ENCODE data around the gene ARPIN. TPM values are rescaled to one million over a fixed set of nuclear protein-coding genes. Genes with fewer than 3 reads are reported as not detected.
"Not testable (repeated sequence)": the region's sequence is repeated elsewhere in the genome, so short reads cannot be mapped to it uniquely, and the experiment has no call there.

ARPIN gene
- total RNA-seq, 2 experiments from 2014 or later = not detected

DNA sequence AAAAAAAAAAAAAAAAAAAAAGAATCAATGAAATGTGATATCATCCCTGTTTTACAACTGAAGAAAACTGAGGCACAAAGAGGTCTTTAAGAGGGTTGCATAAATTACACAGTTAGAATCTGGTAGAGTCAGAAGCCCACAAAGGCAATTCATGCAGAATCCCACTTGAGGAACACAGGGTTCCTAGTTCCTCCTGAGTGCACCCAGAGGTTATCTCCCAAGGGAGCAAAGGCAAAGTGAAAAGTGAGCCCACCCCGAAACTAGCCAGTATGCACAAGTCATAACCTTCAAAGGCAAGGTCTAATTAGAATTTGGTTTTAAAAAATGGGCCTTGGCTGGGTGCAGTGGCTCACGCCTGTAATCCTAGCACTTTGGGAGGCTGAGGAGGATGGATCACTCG, 56.8 kb downstream of the ARPIN start:
- CTCF ChIA-PET = no interaction called here
- Mint-ChIP-seq H3K36me3 (ENCODE audit: low read depth) (peaks cover 13% of the 10 kb centered on the region), H3K4me1 (ENCODE audit: low read depth) (peaks cover 12% of the 10 kb centered on the region), H3K9me3 (ENCODE audit: insufficient read depth) (no peaks in the 10 kb centered on the region), H3K27me3 (ENCODE audit: low read depth) (no peaks in the 10 kb centered on the region), H3K27ac (no peak overlapping the region), H3K4me3 (no peak overlapping the region)
- DNase-seq = no peak
- no peak for ATAC-seq
- POLR2A ChIA-PET = no interaction called here

DNA sequence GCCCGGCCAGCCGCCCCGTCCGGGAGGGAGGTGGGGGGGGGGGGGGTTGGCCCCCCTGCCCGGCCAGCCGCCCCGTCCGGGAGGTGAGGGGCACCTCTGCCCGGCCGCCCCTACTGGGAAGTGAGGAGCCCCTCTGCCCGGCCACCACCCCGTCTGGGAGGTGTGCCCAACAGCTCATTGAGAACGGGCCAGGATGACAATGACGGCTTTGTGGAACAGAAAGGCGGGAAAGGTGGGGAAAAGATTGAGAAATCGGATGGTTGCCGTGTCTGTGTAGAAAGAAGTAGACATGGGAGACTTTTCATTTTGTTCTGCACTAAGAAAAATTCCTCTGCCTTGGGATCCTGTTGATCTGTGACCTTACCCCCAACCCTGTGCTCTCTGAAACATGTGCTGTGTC, 57.9 kb downstream of the ARPIN start:
- H3K4me1 Mint-ChIP-seq (ENCODE audit: low read depth); POLR2A ChIA-PET; H3K9me3 Mint-ChIP-seq (ENCODE audit: insufficient read depth): not testable (repeated sequence)

GRCh38 chr15:89852342-89852995, 60.3 kb downstream of the ARPIN start:
- Mint-ChIP-seq H3K27me3 (ENCODE audit: low read depth) (no peaks in the 10 kb centered on the region), H3K27ac (no peak overlapping the region), H3K4me1 (ENCODE audit: low read depth) (peaks cover 1% of the 10 kb centered on the region), H3K36me3 (ENCODE audit: low read depth) (peaks cover 23% of the 10 kb centered on the region), H3K9me3 (ENCODE audit: insufficient read depth) (no peaks in the 10 kb centered on the region), H3K4me3 (no peak overlapping the region)
- CTCF ChIA-PET = interaction anchor here (1.9 kb wide), 1 partner anchor 22 kb away, joined by 5 read pairs; no protein-coding TSS in a partner anchor
- POLR2A ChIA-PET = interaction anchor here (0.6 kb wide), 1 partner anchor 187 kb away, joined by 3 read pairs; no protein-coding TSS in a partner anchor
- ATAC-seq (no peak), DNase-seq (no peak)

More for the DNA sequence above, 57.9 kb downstream of the ARPIN start:
- CTCF ChIA-PET; H3K4me3 Mint-ChIP-seq; ATAC-seq; H3K27me3 Mint-ChIP-seq (ENCODE audit: low read depth); DNase-seq; H3K27ac Mint-ChIP-seq: not testable (repeated sequence)
- H3K36me3 Mint-ChIP-seq (ENCODE audit: low read depth) = peaks cover 16% of the 10 kb centered on the region

GRCh38 chr15:89851673-89852341, 60.9 kb downstream of the ARPIN start:
- no peak for ATAC-seq

GRCh38 chr15:89848970-89849292, 63.8 kb downstream of the ARPIN start:
- H3K4me3 Mint-ChIP-seq = no peak overlapping the region
- peaks cover 18% of the 10 kb centered on the region for H3K36me3 Mint-ChIP-seq (ENCODE audit: low read depth)
- H3K27ac Mint-ChIP-seq = no peak overlapping the region
- DNase-seq = no peak
- CTCF ChIA-PET = interaction anchor here (0.8 kb wide), 1 partner anchor 26 kb away, joined by 4 read pairs; no protein-coding TSS in a partner anchor
- no peaks in the 10 kb centered on the region for H3K27me3 Mint-ChIP-seq (ENCODE audit: low read depth)
- ATAC-seq = no peak
- H3K4me1 Mint-ChIP-seq (ENCODE audit: low read depth) = peaks cover 1% of the 10 kb centered on the region
- POLR2A ChIA-PET = no interaction called here
- no peaks in the 10 kb centered on the region for H3K9me3 Mint-ChIP-seq (ENCODE audit: insufficient read depth)

More at GRCh38 chr15:89851673-89852341, 60.9 kb downstream of the ARPIN start:
- H3K9me3 Mint-ChIP-seq (ENCODE audit: insufficient read depth) = no peaks in the 10 kb centered on the region
- DNase-seq = no peak
- ChIA-PET CTCF (interaction anchor here (1.9 kb wide), 1 partner anchor 23 kb away, joined by 5 read pairs; no protein-coding TSS in a partner anchor), POLR2A (no interaction called here)
- H3K4me1 Mint-ChIP-seq (ENCODE audit: low read depth) = peaks cover 1% of the 10 kb centered on the region
- no peaks in the 10 kb centered on the region for H3K27me3 Mint-ChIP-seq (ENCODE audit: low read depth)
- H3K27ac Mint-ChIP-seq = no peak overlapping the region
- H3K4me3 Mint-ChIP-seq = no peak overlapping the region
- peaks cover 22% of the 10 kb centered on the region for H3K36me3 Mint-ChIP-seq (ENCODE audit: low read depth)

GRCh38 chr15:89847101-89847500, 65.7 kb downstream of the ARPIN start:
- no peak overlapping the region for H3K4me3 Mint-ChIP-seq
- no peak overlapping the region for H3K27ac Mint-ChIP-seq
- CTCF ChIA-PET = interaction anchor here (1.4 kb wide), 1 partner anchor 28 kb away, joined by 4 read pairs; no protein-coding TSS in a partner anchor
- peaks cover 16% of the 10 kb centered on the region for H3K36me3 Mint-ChIP-seq (ENCODE audit: low read depth)
- no peaks in the 10 kb centered on the region for H3K27me3 Mint-ChIP-seq (ENCODE audit: low read depth)
- no peak for ATAC-seq
- no peaks in the 10 kb centered on the region for H3K9me3 Mint-ChIP-seq (ENCODE audit: insufficient read depth)
- H3K4me1 Mint-ChIP-seq (ENCODE audit: low read depth) = peaks cover 1% of the 10 kb centered on the region
- POLR2A ChIA-PET = no interaction called here
- no peak for DNase-seq

GRCh38 chr15:89845305-89845893, 67.4 kb downstream of the ARPIN start:
- Mint-ChIP-seq H3K4me1 (ENCODE audit: low read depth) (no peaks in the 10 kb centered on the region), H3K36me3 (ENCODE audit: low read depth) (peaks cover 11% of the 10 kb centered on the region), H3K4me3 (no peak overlapping the region), H3K27me3 (ENCODE audit: low read depth) (no peaks in the 10 kb centered on the region), H3K27ac (no peak overlapping the region), H3K9me3 (ENCODE audit: insufficient read depth) (no peaks in the 10 kb centered on the region)
- DNase-seq (no peak), ATAC-seq (no peak)
- ChIA-PET POLR2A (no interaction called here), CTCF (interaction anchor here (1.3 kb wide), 1 partner anchor 43 kb away, joined by 3 read pairs; no protein-coding TSS in a partner anchor)

Small RNAs within 50 kb of the gene (microRNA-seq; reads per million reads assigned to microRNA genes)
- gene MIR5009 (not detected), gene MIR5094 (not detected)

Other genes with a start within 250 kb of the ARPIN start
- not detected for gene PLIN1, start 233.6 kb downstream of the ARPIN start, total RNA-seq
- gene PEX11A, start 222.2 kb downstream of the ARPIN start, total RNA-seq = 1 to 10 TPM; 1.4 to 1.8 TPM
- not detected for gene WDR93, start 222.1 kb downstream of the ARPIN start, total RNA-seq
- 1 to 10 TPM; 1.8 to 2.4 TPM for gene MESP1, start 161.7 kb downstream of the ARPIN start, total RNA-seq
- not detected for gene MESP2, start 136.6 kb downstream of the ARPIN start, total RNA-seq
- gene ANPEP, start 98.1 kb downstream of the ARPIN start, total RNA-seq = under 1 TPM; 0.29 to 0.61 TPM
- gene AP3S2, start 19.0 kb downstream of the ARPIN start, total RNA-seq = 10 to 100 TPM; 24.7 to 25.5 TPM
- gene ZNF710, start 88.4 kb upstream of the ARPIN start, total RNA-seq = 10 to 100 TPM; 22.7 to 24.9 TPM
- 100 to 1,000 TPM; 291 to 301 TPM for gene IDH2, start 189.5 kb upstream of the ARPIN start, total RNA-seq